ENCODE measurements around the gene FAM185A.
"Not testable (repeated sequence)": the region's sequence is repeated elsewhere in the genome, so short reads cannot be mapped to it uniquely, and the experiment has no call there.

FAM185A gene

GRCh38 chr7:102748605-102749444, at the start of gene FAM185A:
Gene FAM185A (plus strand): TSS chr7:102748999. CDS start chr7:102749208, 209 bp downstream.
- DNase-seq (ENCODE audit: low read depth) = peak; percentile 89

GRCh38 chr7:102713011-102713690, 35.6 kb upstream of the FAM185A start:
- DNase-seq (ENCODE audit: low read depth) = not testable (repeated sequence)

- DNase-seq (ENCODE audit: low read depth) = not testable (repeated sequence)
Measured at GRCh38 chr7:102713691-102714080, 35.1 kb upstream of the FAM185A start.

- DNase-seq (ENCODE audit: low read depth) = not testable (repeated sequence)
Measured at GRCh38 chr7:102714774-102715522, 33.9 kb upstream of the FAM185A start.

GRCh38 chr7:102715718-102716117, 33.1 kb upstream of the FAM185A start:
- not testable (repeated sequence) for DNase-seq (ENCODE audit: low read depth)

GRCh38 chr7:102718491-102718890, 30.3 kb upstream of the FAM185A start:
- DNase-seq (ENCODE audit: low read depth) = not testable (repeated sequence)

GRCh38 chr7:102726170-102726569, 22.6 kb upstream of the FAM185A start:
- not testable (repeated sequence) for DNase-seq (ENCODE audit: low read depth)

GRCh38 chr7:102729670-102730069, 19.1 kb upstream of the FAM185A start:
- DNase-seq (ENCODE audit: low read depth) = not testable (repeated sequence)

GRCh38 chr7:102730431-102730830, 18.4 kb upstream of the FAM185A start:
- DNase-seq (ENCODE audit: low read depth) = not testable (repeated sequence)

GRCh38 chr7:102742002-102742771, 6.6 kb upstream of the FAM185A start:
- DNase-seq (ENCODE audit: low read depth) = not testable (repeated sequence)

GRCh38 chr7:102743861-102744260, 4.9 kb upstream of the FAM185A start:
- not testable (repeated sequence) for DNase-seq (ENCODE audit: low read depth)

GRCh38 chr7:102745494-102746288, 3.1 kb upstream of the FAM185A start:
- not testable (repeated sequence) for DNase-seq (ENCODE audit: low read depth)

GRCh38 chr7:102749445-102749786, 617 bp downstream of the FAM185A start:
- DNase-seq (ENCODE audit: low read depth) = not testable (repeated sequence)

- not testable (repeated sequence) for DNase-seq (ENCODE audit: low read depth)
Measured at GRCh38 chr7:102758227-102758626, 9.4 kb downstream of the FAM185A start.

- DNase-seq (ENCODE audit: low read depth) = not testable (repeated sequence)
Measured at GRCh38 chr7:102759934-102760333, 11.1 kb downstream of the FAM185A start.

- DNase-seq (ENCODE audit: low read depth) = not testable (repeated sequence)
Measured at GRCh38 chr7:102761234-102761633, 12.4 kb downstream of the FAM185A start.

- not testable (repeated sequence) for DNase-seq (ENCODE audit: low read depth)
Measured at GRCh38 chr7:102763295-102763905, 14.6 kb downstream of the FAM185A start.

- DNase-seq (ENCODE audit: low read depth) = not testable (repeated sequence)
Measured at GRCh38 chr7:102769657-102770192, 20.9 kb downstream of the FAM185A start.

- DNase-seq (ENCODE audit: low read depth) = not testable (repeated sequence)
Measured at GRCh38 chr7:102770467-102770866, 21.7 kb downstream of the FAM185A start.

GRCh38 chr7:102776217-102776616, 27.4 kb downstream of the FAM185A start:
- not testable (repeated sequence) for DNase-seq (ENCODE audit: low read depth)

All from activated T-helper 9 cell treated with anti-CD3 and anti-CD28 coated beads, Interleukin-2, amount 50 U/mL, for 16 hours (primary cell).